Measurements from ENCODE around the gene CPAMD8. TPM values are rescaled to one million over a fixed set of nuclear protein-coding genes. Genes with fewer than 3 reads are reported as not detected.

Gene CPAMD8
- total and polyA plus RNA-seq, 10 of the 15 experiments (the other 5 are each of a cell fraction or from before 2014, with no cell fraction given): 0.12 to 0.97 (median 0.25) TPM; not detected in 3

DNA sequence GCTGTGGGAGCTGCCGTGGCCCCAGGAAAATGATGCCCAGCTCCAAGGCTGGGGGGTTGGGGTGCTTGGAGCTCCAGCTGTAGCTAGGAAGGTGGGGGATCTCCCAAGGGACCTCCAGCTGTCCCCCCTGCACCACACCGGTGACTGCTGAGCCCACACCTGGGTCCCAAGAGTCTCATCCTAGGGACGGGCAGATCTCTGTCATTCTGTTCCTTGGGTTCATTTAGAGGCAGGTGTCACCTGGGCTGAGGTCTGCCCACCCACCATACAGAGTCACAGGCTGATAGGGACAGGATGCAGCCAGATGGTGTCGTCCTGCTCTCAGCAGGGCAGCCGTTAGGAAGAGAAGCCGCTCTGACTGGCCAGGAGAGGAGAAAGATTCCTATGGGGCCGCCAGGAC lies 132.5 kb downstream of the CPAMD8 start:
- WGBS (ENCODE audit: insufficient coverage, insufficient replicate concordance, low lambda C conversion rate, missing lambda C conversion rate): 43% methylated on average over 7 of the region's 7 CpGs
- ChIA-PET POLR2A (interaction anchor here (0.5 kb wide), 1 partner anchor 325 kb away, joined by 3 read pairs; no protein-coding TSS in a partner anchor), RAD21 (ENCODE audit: unreplicated experiment) (no interaction called here), CTCF (no interaction called here), SMC1A (ENCODE audit: uncharacterized antibody, unreplicated experiment) (no interaction called here)
- Histone ChIP-seq H3K4me2 (ENCODE audit: control insufficient read depth, insufficient read depth) (peak overlapping the region; percentile 28; the same call in 1 of the 2 replicates), H3K4me3 (no peak overlapping the region), H3K36me3 (ENCODE audit: control insufficient read depth in 2 of 2, insufficient read depth in 2 of 2, low read length in 1 of 2) (no peaks in the 10 kb centered on the region), H3K9me3 (replicated peaks; ENCODE audit: control insufficient read depth, insufficient read depth, low read length) (no peaks in the 10 kb centered on the region; the same call in 2 of the 3 replicates), H3K27me3 (replicated peaks in 1 of 2; ENCODE audit: control insufficient read depth in 2 of 2, insufficient read depth in 2 of 2, low read length in 1 of 2) (no peaks in the 10 kb centered on the region), H3K4me1 (ENCODE audit: control insufficient read depth, insufficient read depth, low read length) (peaks cover 34% of the 10 kb centered on the region), H3K27ac (ENCODE audit: control insufficient read depth, insufficient read depth) (no peak overlapping the region), H3K9ac (ENCODE audit: control insufficient read depth, insufficient read depth, low read length) (no peak overlapping the region), H4K20me1 (ENCODE audit: control insufficient read depth, insufficient read depth) (no peaks in the 10 kb centered on the region), H2AFZ (ENCODE audit: control insufficient read depth, low read depth, low read length) (peak overlapping the region; percentile 35), H3K79me2 (ENCODE audit: control insufficient read depth, insufficient read depth, low read length) (no peaks in the 10 kb centered on the region)
- intact Hi-C loops (cut with micrococcal nuclease; ENCODE audit: unreplicated experiment) (loop anchor here (10.0 kb wide), 1 partner anchor 411 kb away; the partner anchor contains the start of genes ABHD8, DDA1 and MRPL34), in situ Hi-C loops (cut with MboI) (no loop called here)
- DNase-seq (ENCODE audit: low read depth, low spot score): no peak
- no TSS peak for BruUV-seq (replicated peaks)
- no peak for FAIRE-seq
- ATAC-seq: no peak
- TF ChIP-seq, protein P1, sequence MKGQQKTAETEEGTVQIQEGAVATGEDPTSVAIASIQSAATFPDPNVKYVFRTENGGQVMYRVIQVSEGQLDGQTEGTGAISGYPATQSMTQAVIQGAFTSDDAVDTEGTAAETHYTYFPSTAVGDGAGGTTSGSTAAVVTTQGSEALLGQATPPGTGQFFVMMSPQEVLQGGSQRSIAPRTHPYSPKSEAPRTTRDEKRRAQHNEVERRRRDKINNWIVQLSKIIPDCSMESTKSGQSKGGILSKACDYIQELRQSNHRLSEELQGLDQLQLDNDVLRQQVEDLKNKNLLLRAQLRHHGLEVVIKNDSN (IDR thresholded peaks at IDR 0.05; ENCODE audit: borderline replicate concordance, extremely low read length, insufficient read depth, low read depth, low read length): no peak
- TF ChIP-seq SUZ12 (IDR thresholded peaks at IDR 0.05; ENCODE audit: unreplicated experiment) (no peak), POLR2AphosphoS2 (IDR thresholded peaks at IDR 0.05; ENCODE audit: low read depth, low read length) (no peak), ATF7 (IDR thresholded peaks at IDR 0.05; ENCODE audit: low read depth) (no peak), MYC (IDR thresholded peaks at IDR 0.05; ENCODE audit: insufficient read depth, insufficient read length, insufficient replicate concordance, low read length, severe bottlenecking) (no peak), SUPT20H (IDR thresholded peaks at IDR 0.05; ENCODE audit: borderline replicate concordance, control insufficient read depth, low read depth, low read length) (no peak), HDAC2 (IDR thresholded peaks at IDR 0.05) (no peak), TARDBP (IDR thresholded peaks at IDR 0.05; ENCODE audit: borderline replicate concordance) (no peak), NFXL1 (IDR thresholded peaks at IDR 0.05; ENCODE audit: borderline replicate concordance) (no peak), IKZF2 (IDR thresholded peaks at IDR 0.05) (0 out of 4 replicates have a peak, but pooled peaks of 1 of the 2 experiments have one; percentile 11), CBX5 (IDR thresholded peaks at IDR 0.05; ENCODE audit: low read depth) (no peak), HDAC6 (IDR thresholded peaks at IDR 0.05; ENCODE audit: unreplicated experiment) (no peak), STAT1 (conservative IDR thresholded peaks at IDR 0.05) (no peak), MEF2B (IDR thresholded peaks at IDR 0.05; ENCODE audit: partially characterized antibody, poor library complexity, severe bottlenecking) (peak; percentile 67), NFYB (IDR thresholded peaks at IDR 0.05; ENCODE audit: insufficient read depth, low read depth, low read length) (no peak), EZH2 (IDR thresholded peaks at IDR 0.05; ENCODE audit: borderline replicate concordance, control insufficient read depth, low read depth, low read length) (no peak), GATAD2B (conservative IDR thresholded peaks at IDR 0.05; ENCODE audit: low read depth) (no peak)
- TF ChIP-seq, protein P2, sequence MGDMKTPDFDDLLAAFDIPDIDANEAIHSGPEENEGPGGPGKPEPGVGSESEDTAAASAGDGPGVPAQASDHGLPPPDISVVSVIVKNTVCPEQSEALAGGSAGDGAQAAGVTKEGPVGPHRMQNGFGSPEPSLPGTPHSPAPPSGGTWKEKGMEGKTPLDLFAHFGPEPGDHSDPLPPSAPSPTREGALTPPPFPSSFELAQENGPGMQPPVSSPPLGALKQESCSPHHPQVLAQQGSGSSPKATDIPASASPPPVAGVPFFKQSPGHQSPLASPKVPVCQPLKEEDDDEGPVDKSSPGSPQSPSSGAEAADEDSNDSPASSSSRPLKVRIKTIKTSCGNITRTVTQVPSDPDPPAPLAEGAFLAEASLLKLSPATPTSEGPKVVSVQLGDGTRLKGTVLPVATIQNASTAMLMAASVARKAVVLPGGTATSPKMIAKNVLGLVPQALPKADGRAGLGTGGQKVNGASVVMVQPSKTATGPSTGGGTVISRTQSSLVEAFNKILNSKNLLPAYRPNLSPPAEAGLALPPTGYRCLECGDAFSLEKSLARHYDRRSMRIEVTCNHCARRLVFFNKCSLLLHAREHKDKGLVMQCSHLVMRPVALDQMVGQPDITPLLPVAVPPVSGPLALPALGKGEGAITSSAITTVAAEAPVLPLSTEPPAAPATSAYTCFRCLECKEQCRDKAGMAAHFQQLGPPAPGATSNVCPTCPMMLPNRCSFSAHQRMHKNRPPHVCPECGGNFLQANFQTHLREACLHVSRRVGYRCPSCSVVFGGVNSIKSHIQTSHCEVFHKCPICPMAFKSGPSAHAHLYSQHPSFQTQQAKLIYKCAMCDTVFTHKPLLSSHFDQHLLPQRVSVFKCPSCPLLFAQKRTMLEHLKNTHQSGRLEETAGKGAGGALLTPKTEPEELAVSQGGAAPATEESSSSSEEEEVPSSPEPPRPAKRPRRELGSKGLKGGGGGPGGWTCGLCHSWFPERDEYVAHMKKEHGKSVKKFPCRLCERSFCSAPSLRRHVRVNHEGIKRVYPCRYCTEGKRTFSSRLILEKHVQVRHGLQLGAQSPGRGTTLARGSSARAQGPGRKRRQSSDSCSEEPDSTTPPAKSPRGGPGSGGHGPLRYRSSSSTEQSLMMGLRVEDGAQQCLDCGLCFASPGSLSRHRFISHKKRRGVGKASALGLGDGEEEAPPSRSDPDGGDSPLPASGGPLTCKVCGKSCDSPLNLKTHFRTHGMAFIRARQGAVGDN (IDR thresholded peaks at IDR 0.05): no peak

All from GM12878 (cell line).